ENCODE measurements around the gene BDNF. TPM values are rescaled to one million over a fixed set of nuclear protein-coding genes. Genes with fewer than 3 reads are reported as not detected.

BDNF gene
- total RNA-seq, 1 experiment from 2014 or later: 8.3 TPM

DNA sequence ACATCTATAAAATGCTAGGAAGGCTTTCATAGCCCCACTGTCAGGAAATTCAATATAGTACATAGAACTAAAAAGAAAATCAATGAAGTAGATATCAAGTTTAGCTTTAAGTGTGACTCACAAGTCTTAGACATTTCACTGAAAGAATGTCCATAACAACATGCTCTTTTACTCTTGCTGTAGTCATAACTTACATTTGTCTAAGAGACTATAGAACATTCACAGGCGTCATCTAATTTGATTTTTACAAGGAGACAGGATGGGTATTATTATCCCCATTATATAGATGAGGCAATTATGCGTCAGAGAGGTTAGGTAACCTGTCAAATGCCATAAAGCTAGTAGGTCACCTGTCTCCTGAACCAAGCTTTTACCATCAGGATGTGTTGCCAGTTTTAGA lies 36.9 kb downstream of the BDNF start:
- intact Hi-C loops (cut with micrococcal nuclease; ENCODE audit: unreplicated experiment): no loop called here
- peaks cover 17% of the 10 kb centered on the region for H3K4me1 Mint-ChIP-seq (ENCODE audit: low read depth, unreplicated experiment)
- peaks cover 6% of the 10 kb centered on the region for H3K9me3 Mint-ChIP-seq (ENCODE audit: low read depth, unreplicated experiment)
- H3K27me3 Mint-ChIP-seq (ENCODE audit: unreplicated experiment): no peaks in the 10 kb centered on the region
- no peak for DNase-seq
- CTCF ChIA-PET: no interaction called here
- H3K4me3 Mint-ChIP-seq (ENCODE audit: low read depth, unreplicated experiment): no peak overlapping the region
- TF ChIP-seq, protein P1, sequence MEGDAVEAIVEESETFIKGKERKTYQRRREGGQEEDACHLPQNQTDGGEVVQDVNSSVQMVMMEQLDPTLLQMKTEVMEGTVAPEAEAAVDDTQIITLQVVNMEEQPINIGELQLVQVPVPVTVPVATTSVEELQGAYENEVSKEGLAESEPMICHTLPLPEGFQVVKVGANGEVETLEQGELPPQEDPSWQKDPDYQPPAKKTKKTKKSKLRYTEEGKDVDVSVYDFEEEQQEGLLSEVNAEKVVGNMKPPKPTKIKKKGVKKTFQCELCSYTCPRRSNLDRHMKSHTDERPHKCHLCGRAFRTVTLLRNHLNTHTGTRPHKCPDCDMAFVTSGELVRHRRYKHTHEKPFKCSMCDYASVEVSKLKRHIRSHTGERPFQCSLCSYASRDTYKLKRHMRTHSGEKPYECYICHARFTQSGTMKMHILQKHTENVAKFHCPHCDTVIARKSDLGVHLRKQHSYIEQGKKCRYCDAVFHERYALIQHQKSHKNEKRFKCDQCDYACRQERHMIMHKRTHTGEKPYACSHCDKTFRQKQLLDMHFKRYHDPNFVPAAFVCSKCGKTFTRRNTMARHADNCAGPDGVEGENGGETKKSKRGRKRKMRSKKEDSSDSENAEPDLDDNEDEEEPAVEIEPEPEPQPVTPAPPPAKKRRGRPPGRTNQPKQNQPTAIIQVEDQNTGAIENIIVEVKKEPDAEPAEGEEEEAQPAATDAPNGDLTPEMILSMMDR (IDR thresholded peaks at IDR 0.05; ENCODE audit: unreplicated experiment): no peak
- H3K36me3 Mint-ChIP-seq (ENCODE audit: insufficient read depth, unreplicated experiment): no peaks in the 10 kb centered on the region
- no TSS peak for BruUV-seq (replicated peaks)
- no peak overlapping the region for H3K27ac Mint-ChIP-seq (ENCODE audit: unreplicated experiment)

DNA sequence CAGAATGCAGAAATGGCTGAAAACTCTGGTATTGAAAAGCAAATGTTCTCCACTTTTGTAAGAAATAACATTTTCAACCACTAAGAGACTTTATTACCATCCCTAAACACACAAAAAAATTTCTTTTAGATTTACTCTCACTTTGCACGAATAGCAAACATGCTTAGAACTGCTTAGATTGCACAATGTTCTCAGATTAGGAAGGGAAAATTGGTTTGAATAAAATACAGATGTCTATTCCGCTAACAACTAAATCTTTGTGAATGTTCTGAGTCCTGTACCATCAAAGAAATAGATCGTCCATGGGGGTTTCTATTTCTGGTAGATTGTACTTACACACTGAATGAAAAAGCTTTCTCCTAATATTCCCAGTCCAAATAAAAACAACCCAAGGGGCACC lies 40.1 kb downstream of the BDNF start:
- H3K4me3 Mint-ChIP-seq (ENCODE audit: low read depth, unreplicated experiment): no peak overlapping the region
- TF ChIP-seq, protein P1 (IDR thresholded peaks at IDR 0.05; ENCODE audit: unreplicated experiment): no peak

DNA sequence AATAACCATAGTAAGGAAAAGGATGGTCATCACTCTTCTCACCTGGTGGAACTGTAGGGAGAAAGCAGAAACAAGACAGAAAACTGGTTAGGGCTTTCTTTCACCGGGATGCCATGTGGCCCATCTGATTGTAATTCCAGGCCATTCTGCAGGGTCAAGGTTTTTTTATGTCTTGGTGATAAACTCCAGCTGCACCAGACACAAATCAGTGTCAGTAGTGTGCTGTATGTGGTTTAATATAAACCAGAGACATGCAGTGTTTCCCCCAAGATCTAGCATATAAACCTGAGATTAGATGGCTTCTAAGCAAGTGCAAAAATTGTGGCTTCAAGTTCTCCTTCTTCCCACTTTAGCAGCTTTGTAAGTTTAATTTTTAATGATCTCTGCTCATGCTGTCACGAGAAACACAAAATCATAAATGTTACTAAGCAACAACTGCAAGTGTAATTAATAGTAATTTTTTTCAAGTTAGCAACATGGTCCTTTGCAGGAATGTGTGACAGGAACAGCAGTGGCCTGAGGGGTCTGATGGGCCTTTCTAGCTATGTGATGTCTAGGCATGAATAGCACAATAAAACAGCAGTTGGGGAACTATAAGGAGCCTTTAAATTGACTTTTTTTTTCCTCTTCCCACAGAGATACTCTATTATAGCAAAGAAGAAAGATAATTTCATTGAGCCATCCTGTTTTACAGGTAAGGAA lies 41.6 kb downstream of the BDNF start:
- TF ChIP-seq, protein P1 (IDR thresholded peaks at IDR 0.05; ENCODE audit: unreplicated experiment): no peak
- no peak overlapping the region for H3K27ac Mint-ChIP-seq (ENCODE audit: unreplicated experiment)
- H3K4me3 Mint-ChIP-seq (ENCODE audit: low read depth, unreplicated experiment): no peak overlapping the region
- H3K4me1 Mint-ChIP-seq (ENCODE audit: low read depth, unreplicated experiment): peaks cover 16% of the 10 kb centered on the region
- DNase-seq: no peak
- CTCF ChIA-PET: no interaction called here
- BruUV-seq (replicated peaks): no TSS peak
- H3K36me3 Mint-ChIP-seq (ENCODE audit: insufficient read depth, unreplicated experiment): no peaks in the 10 kb centered on the region
- intact Hi-C loops (cut with micrococcal nuclease; ENCODE audit: unreplicated experiment): no loop called here
- no peaks in the 10 kb centered on the region for H3K27me3 Mint-ChIP-seq (ENCODE audit: unreplicated experiment)
- peaks cover 6% of the 10 kb centered on the region for H3K9me3 Mint-ChIP-seq (ENCODE audit: low read depth, unreplicated experiment)

More for the DNA sequence above, 40.1 kb downstream of the BDNF start:
- CTCF ChIA-PET: no interaction called here
- intact Hi-C loops (cut with micrococcal nuclease; ENCODE audit: unreplicated experiment): no loop called here
- H3K27me3 Mint-ChIP-seq (ENCODE audit: unreplicated experiment): no peaks in the 10 kb centered on the region
- H3K36me3 Mint-ChIP-seq (ENCODE audit: insufficient read depth, unreplicated experiment): no peaks in the 10 kb centered on the region
- H3K4me1 Mint-ChIP-seq (ENCODE audit: low read depth, unreplicated experiment): peaks cover 17% of the 10 kb centered on the region
- no peak overlapping the region for H3K27ac Mint-ChIP-seq (ENCODE audit: unreplicated experiment)
- BruUV-seq (replicated peaks): no TSS peak
- DNase-seq: no peak
- H3K9me3 Mint-ChIP-seq (ENCODE audit: low read depth, unreplicated experiment): peaks cover 6% of the 10 kb centered on the region

DNA sequence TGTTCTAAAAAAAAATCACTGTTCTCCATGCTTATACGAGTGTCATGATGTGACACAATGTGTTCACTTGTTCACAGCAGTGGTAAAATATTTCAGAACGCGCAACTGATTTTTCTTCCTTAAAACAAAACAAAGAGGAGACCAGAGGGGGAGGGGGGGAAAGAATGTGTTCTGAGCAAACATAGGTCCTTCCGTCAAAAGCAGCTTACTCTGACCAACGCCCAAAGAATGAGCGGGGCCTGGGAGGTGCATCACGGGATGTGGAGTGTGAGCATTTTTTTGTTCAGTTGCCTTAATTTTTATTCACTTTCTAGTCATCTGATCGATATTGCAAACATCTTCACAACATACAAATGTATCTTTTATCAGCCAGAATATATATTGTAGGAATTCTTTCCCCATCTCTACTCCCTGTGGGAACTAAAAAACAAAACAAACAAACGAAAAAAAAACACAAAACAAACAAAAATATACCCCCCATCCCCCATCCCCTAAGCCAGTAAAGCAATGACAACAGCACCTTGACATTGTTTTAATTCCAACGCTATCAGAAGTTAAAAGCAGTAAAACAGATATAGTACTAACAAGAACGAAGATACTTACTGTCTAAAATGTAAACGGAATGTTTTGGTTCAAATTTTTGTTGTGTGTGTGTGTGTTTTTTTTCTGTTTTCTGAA lies 43.3 kb downstream of the BDNF start:
- Mint-ChIP-seq H3K27me3 (ENCODE audit: unreplicated experiment) (no peaks in the 10 kb centered on the region), H3K27ac (ENCODE audit: unreplicated experiment) (no peak overlapping the region), H3K9me3 (ENCODE audit: low read depth, unreplicated experiment) (peaks cover 6% of the 10 kb centered on the region), H3K4me3 (ENCODE audit: low read depth, unreplicated experiment) (no peak overlapping the region), H3K4me1 (ENCODE audit: low read depth, unreplicated experiment) (peaks cover 8% of the 10 kb centered on the region), H3K36me3 (ENCODE audit: insufficient read depth, unreplicated experiment) (no peaks in the 10 kb centered on the region)
- DNase-seq: no peak
- intact Hi-C loops (cut with micrococcal nuclease; ENCODE audit: unreplicated experiment): no loop called here
- BruUV-seq (replicated peaks): no TSS peak
- TF ChIP-seq, protein P1 (IDR thresholded peaks at IDR 0.05; ENCODE audit: unreplicated experiment): no peak
- CTCF ChIA-PET: no interaction called here

All from Calu3 (cell line).